Stimulated activated CD8-positive, alpha-beta memory T cell treated with anti-CD3 and anti-CD28 coated beads, Interleukin-12 subunit alpha, Interleukin-12 subunit beta, amount 100 ng/mL, for 24 hours (primary cell): ENCODE results near the gene BAIAP2.
A peak's percentile ranks its signal among the peaks of the same experiment; 100 is the strongest.
"Not testable (repeated sequence)": the region's sequence is repeated elsewhere in the genome, so short reads cannot be mapped to it uniquely, and the experiment has no call there.

Source experiments
- DNase-seq: peaks from one replicate; pipeline ENCODE4 v3.0.0-alpha.2; 2020; ENCODE audit errors: extremely low read depth

BAIAP2 gene

GRCh38 chr17:81140695-81141094 is 105.7 kb downstream of the BAIAP2 start:
- no peak for DNase-seq

- peak; percentile 17 for DNase-seq
These were observed 107.6 kb downstream of the BAIAP2 start for GRCh38 chr17:81142301-81143199.

- no peak for DNase-seq
These were observed 108.2 kb downstream of the BAIAP2 start for GRCh38 chr17:81143200-81143527.

GRCh38 chr17:81143717-81144422 is 108.9 kb downstream of the BAIAP2 start:
- DNase-seq: no peak

GRCh38 chr17:81144423-81144781 is 109.5 kb downstream of the BAIAP2 start:
- no peak for DNase-seq

- not testable (repeated sequence) for DNase-seq
These were observed 111.3 kb downstream of the BAIAP2 start for GRCh38 chr17:81146208-81146607.

- DNase-seq: no peak
These were observed 112.8 kb downstream of the BAIAP2 start for GRCh38 chr17:81147701-81148100.

GRCh38 chr17:81148571-81148970 is 113.6 kb downstream of the BAIAP2 start:
- DNase-seq: no peak

- no peak for DNase-seq
These were observed 114.1 kb downstream of the BAIAP2 start for GRCh38 chr17:81148986-81149533.

GRCh38 chr17:81150377-81151077 is 115.6 kb downstream of the BAIAP2 start:
- DNase-seq: no peak

- DNase-seq: no peak
These were observed 116.3 kb downstream of the BAIAP2 start for GRCh38 chr17:81151278-81151677.

GRCh38 chr17:81152288-81152828 is 117.4 kb downstream of the BAIAP2 start:
- DNase-seq: no peak

- no peak for DNase-seq
These were observed 118.4 kb downstream of the BAIAP2 start for GRCh38 chr17:81153340-81153803.

GRCh38 chr17:81154016-81154415 is 119.1 kb downstream of the BAIAP2 start:
- DNase-seq: not testable (repeated sequence)

- DNase-seq: no peak
These were observed 120.0 kb downstream of the BAIAP2 start for GRCh38 chr17:81154961-81155360.

- no peak for DNase-seq
These were observed 122.2 kb downstream of the BAIAP2 start for GRCh38 chr17:81156866-81157805.

- no peak for DNase-seq
These were observed 123.1 kb downstream of the BAIAP2 start for GRCh38 chr17:81157848-81158687.

- no peak for DNase-seq
These were observed 124.0 kb downstream of the BAIAP2 start for GRCh38 chr17:81158688-81159590.
